Skeletal muscle tissue (tissue), 4 donors: ENCODE results near the gene PIK3C2G. TPM values are rescaled to one million over a fixed set of nuclear protein-coding genes. Genes with fewer than 3 reads are reported as not detected.

Experiments used
- H3K27ac ChIP-seq: one replicate; pipeline ENCODE4 v1.7.0; 2013; ENCODE audit warnings: mild to moderate bottlenecking, low read depth, low read length, inconsistent platforms
- H3K27me3 ChIP-seq, 3 donors: one replicate each; pipeline ENCODE4 v1.7.0; 2013; ENCODE audit warnings: low read length in 3 of 3; ENCODE audit not compliant: control insufficient read depth in 3 of 3, insufficient read depth in 3 of 3
- H3K36me3 ChIP-seq, 3 donors: one replicate each; pipeline ENCODE4 v1.7.0; 2013; ENCODE audit warnings: low read length in 3 of 3; ENCODE audit not compliant: control insufficient read depth in 3 of 3, insufficient read depth in 3 of 3
- H3K4me1 ChIP-seq, 3 donors: one replicate each; pipeline ENCODE4 v1.7.0; 2013; ENCODE audit warnings: low read length in 3 of 3, mild to moderate bottlenecking in 3 of 3; ENCODE audit not compliant: control insufficient read depth in 3 of 3, insufficient read depth in 3 of 3
- H3K4me3 ChIP-seq, 3 donors: one replicate each; pipeline ENCODE4 v1.7.0; 2013; ENCODE audit warnings: low read length in 3 of 3
- H3K9ac ChIP-seq, 3 donors: one replicate each; pipeline ENCODE4 v1.7.0; 2013; ENCODE audit warnings: low read length in 3 of 3, mild to moderate bottlenecking in 3 of 3, moderate library complexity in 2 of 3, low read depth in 1 of 3
- H3K9me3 ChIP-seq, 3 donors: one replicate each; pipeline ENCODE4 v1.7.0; 2013; ENCODE audit warnings: low read length in 3 of 3; ENCODE audit not compliant: control insufficient read depth in 3 of 3
- total RNA-seq: library from RNA; depleted of rRNA; stranded (reverse); fragments of >200 nt; gene quantifications from one replicate; pipeline ENCODE4 v1.2.3, GENCODE V29; 2014
- donor health status: Osteomylitis.

PIK3C2G gene
- total RNA-seq, 1 donor from 2014 or later: 0.52 TPM

DNA sequence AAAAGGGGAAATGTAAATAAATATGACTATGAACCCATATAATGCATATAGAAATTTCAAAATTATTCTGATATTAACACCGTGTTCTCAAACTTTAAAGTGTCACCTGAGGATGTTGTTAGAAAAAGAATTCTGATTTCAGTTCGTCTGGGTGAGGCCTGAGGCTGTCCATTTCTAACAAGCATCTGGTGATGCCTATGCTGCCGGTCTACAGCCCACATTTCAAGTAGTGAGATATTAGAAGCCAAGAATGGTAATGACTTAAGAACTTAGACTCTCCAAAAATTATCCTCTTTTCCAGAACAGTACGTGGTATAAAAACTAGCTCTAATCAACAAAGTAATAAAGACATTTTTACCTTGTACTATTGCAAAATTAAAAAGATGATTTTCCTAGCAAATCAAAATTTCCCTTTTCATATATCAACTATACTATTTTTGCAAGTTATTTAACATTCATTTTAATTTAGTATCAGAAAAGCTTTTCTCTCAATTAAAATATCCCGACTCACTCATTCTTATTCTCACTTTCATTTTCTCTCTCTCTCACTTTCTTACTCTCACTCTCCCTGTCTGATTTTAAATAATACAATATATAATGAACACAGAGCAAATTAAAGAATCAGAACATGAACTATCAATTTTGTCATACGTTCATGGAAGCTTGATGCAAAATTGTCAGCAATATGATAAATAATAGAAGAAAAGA, 35.0 kb downstream of the PIK3C2G start:
- no peaks in the 10 kb centered on the region for H3K36me3 ChIP-seq
- H3K27me3 ChIP-seq: no peaks in the 10 kb centered on the region
- H3K9ac ChIP-seq: peak overlapping the region in 2 of 3 donors; percentile 19 to 43
- peak overlapping the region in 1 of 3 donors; percentile 43 for H3K4me3 ChIP-seq
- H3K9me3 ChIP-seq: no peaks in the 10 kb centered on the region
- H3K4me1 ChIP-seq: no peaks in the 10 kb centered on the region
- no peak overlapping the region for H3K27ac ChIP-seq

- peak overlapping the region in 1 of 3 donors; percentile 43 for H3K4me3 ChIP-seq
Observed at GRCh38 chr12:18296909-18297280, 35.6 kb downstream of the PIK3C2G start.

DNA sequence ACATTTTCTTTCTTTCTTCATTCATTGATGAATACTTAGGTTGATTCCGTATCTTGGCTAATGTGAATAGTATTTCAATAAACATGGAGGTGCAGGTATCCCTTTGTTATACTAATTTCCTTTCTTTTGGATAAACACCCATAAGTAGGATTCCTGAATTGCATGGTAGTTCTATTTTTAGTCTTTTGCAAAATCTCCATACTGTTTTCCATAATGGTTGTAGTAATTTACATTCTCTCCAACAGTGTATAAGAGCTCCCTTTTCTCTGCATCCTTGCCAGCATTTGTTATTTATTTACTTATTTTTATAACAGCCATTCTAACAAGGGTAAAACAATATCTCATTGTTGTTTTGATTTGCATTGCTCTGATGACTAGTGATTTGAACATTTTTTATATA, 36.6 kb downstream of the PIK3C2G start:
- Histone ChIP-seq H3K4me1 (no peaks in the 10 kb centered on the region), H3K27ac (no peak overlapping the region)

More at GRCh38 chr12:18296909-18297280, 35.6 kb downstream of the PIK3C2G start:
- no peaks in the 10 kb centered on the region for H3K36me3 ChIP-seq
- peak overlapping the region in 2 of 3 donors; percentile 19 to 43 for H3K9ac ChIP-seq
- H3K27me3 ChIP-seq: no peaks in the 10 kb centered on the region
- no peaks in the 10 kb centered on the region for H3K9me3 ChIP-seq
- H3K27ac ChIP-seq: no peak overlapping the region
- no peaks in the 10 kb centered on the region for H3K4me1 ChIP-seq

DNA sequence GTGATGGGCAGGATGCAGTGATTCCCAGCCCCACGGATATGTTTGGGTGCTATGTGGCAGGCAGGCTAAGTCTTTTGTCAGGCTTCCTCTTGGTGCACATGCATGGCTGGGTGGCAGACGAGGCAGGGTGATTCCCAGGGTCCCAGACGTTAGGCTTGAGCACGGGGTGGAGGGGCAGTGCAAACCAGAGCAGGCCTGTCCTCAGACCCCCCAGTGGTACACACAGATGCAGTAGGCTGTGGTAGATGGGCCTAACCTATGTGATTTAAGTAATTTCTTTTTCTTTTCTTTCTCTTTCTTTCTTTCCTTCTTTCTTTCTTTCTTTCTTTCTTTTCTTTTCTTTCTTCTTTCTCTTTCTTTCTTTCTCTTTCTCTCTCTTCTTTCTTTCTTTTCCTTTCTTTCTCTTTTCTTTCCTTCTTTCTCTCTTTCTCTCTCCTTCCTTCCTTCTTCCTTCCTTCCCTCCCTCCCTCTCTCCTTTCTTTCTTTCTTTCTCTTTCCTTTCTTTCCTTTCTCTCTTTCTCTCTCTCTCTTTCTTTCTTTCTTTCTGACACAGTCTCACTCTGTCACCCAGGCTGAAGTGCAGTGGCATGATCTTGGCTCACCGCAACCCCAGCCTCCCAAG, 41.6 kb downstream of the PIK3C2G start:
- Histone ChIP-seq H3K27ac (no peak overlapping the region), H3K4me3 (no peak overlapping the region), H3K9ac (no peak overlapping the region), H3K27me3 (no peaks in the 10 kb centered on the region), H3K4me1 (no peaks in the 10 kb centered on the region), H3K36me3 (no peaks in the 10 kb centered on the region), H3K9me3 (peaks cover 0 to 5% (median 2%) of the 10 kb centered on the region in 3 donors)

More for the DNA sequence above, 36.6 kb downstream of the PIK3C2G start:
- Histone ChIP-seq H3K27me3 (no peaks in the 10 kb centered on the region), H3K9ac (no peak overlapping the region), H3K4me3 (no peak overlapping the region), H3K36me3 (no peaks in the 10 kb centered on the region), H3K9me3 (peaks cover 0 to 5% (median 2%) of the 10 kb centered on the region in 3 donors)

DNA sequence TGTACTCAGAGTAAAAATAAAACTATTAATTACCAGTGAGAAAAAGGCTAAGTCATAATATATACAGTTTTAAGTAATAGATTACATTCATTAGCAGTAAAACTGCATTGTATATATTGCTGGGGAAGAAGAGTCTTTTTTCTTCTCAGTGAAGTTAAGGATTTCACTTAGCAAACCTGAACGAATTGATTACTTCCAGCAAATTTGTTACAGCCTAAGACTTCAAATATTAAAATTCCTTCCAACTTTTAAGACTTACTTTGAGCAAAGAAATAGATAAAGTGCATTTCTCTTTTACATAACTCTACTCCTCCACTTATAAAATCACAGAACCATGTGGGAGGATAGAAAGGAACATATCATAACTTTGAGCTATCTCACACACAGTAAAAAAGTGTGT, 43.3 kb downstream of the PIK3C2G start:
- H3K27ac ChIP-seq: no peak overlapping the region

DNA sequence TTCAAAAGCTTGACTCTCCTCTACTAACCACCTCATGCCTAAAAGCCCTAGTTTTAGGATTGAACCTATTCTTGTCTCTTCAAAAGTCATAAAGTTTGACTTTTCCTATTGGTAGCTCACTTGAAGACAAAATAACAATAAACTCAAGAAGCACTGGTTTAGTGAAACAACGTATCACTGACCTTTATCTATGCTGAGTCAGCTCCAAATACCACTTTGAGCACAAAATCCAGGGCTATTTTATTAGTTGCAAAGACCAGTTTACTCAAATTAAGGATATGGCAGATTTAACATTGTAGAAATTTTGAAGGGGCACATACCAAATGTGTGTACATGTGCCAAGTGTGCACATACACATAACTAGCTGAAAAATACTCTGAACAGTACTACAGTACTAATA, 45.0 kb downstream of the PIK3C2G start:
- no peak overlapping the region for H3K27ac ChIP-seq
- H3K36me3 ChIP-seq: no peaks in the 10 kb centered on the region
- H3K27me3 ChIP-seq: no peaks in the 10 kb centered on the region
- H3K9me3 ChIP-seq: peaks cover 0 to 5% (median 2%) of the 10 kb centered on the region in 3 donors
- no peak overlapping the region for H3K9ac ChIP-seq
- H3K4me3 ChIP-seq: no peak overlapping the region
- no peaks in the 10 kb centered on the region for H3K4me1 ChIP-seq

More for the DNA sequence above, 43.3 kb downstream of the PIK3C2G start:
- Histone ChIP-seq H3K4me3 (no peak overlapping the region), H3K27me3 (no peaks in the 10 kb centered on the region), H3K9me3 (peaks cover 0 to 5% (median 2%) of the 10 kb centered on the region in 3 donors), H3K4me1 (no peaks in the 10 kb centered on the region), H3K36me3 (no peaks in the 10 kb centered on the region), H3K9ac (no peak overlapping the region)

- no peaks in the 10 kb centered on the region for H3K36me3 ChIP-seq
- H3K9me3 ChIP-seq: no peaks in the 10 kb centered on the region
- H3K4me3 ChIP-seq: no peak overlapping the region
- no peak overlapping the region for H3K9ac ChIP-seq
- no peaks in the 10 kb centered on the region for H3K4me1 ChIP-seq
- H3K27me3 ChIP-seq: no peaks in the 10 kb centered on the region
- no peak overlapping the region for H3K27ac ChIP-seq
Observed at GRCh38 chr12:18313306-18313705, 52.0 kb downstream of the PIK3C2G start.

DNA sequence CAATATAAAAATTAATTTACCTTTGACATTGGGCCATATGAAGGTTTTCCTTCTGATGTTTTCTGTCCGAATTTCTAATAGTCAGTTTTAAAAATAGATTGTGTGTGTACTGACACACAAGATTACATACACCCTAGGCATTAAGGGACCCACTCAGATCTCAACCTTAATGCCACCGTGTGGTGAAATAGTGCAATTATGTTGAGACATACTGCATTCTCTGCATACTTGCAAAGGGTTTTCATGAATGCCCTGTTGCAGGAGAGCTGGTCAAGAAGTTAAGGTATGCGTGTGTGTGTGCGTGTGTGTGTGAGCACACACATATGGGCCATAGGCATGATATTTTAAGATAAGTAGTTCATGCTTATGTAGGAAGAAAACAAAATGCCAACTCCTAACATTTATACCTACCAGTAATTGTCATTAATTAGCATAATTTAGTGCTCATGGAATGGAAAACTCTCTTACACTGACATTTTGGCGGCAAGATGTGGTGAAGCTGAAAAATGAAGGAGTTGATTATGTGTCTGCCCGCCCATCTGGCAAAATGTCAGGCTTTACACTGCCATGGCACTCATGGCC, 58.8 kb downstream of the PIK3C2G start:
- H3K9ac ChIP-seq: no peak overlapping the region
- H3K27me3 ChIP-seq: no peaks in the 10 kb centered on the region
- no peak overlapping the region for H3K4me3 ChIP-seq
- H3K4me1 ChIP-seq: no peaks in the 10 kb centered on the region
- H3K9me3 ChIP-seq: no peaks in the 10 kb centered on the region
- H3K36me3 ChIP-seq: no peaks in the 10 kb centered on the region
- no peak overlapping the region for H3K27ac ChIP-seq

DNA sequence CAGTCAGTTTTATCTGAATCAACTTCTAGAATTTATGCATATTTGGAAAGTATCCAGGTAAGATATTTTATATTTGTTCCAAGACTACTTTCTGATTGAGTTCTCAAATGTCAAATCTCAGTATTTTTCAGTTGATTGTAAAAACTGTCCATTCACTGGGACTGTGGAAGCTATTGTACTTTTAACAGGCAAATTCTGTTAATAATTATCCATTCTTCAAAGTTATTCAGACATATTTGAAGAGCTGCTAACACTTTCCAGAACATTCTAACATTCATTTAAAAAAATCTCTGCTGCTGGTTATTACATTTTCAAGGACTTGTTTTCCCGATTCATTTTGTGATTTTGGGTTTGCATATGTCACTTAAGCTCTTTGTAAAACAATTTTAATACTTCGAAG, 59.7 kb downstream of the PIK3C2G start:
- Histone ChIP-seq H3K27ac (no peak overlapping the region), H3K9me3 (no peaks in the 10 kb centered on the region), H3K9ac (no peak overlapping the region), H3K36me3 (no peaks in the 10 kb centered on the region), H3K27me3 (no peaks in the 10 kb centered on the region), H3K4me1 (no peaks in the 10 kb centered on the region), H3K4me3 (no peak overlapping the region)

GRCh38 chr12:18323159-18323558, 61.8 kb downstream of the PIK3C2G start:
- H3K4me3 ChIP-seq: no peak overlapping the region
- H3K27me3 ChIP-seq: no peaks in the 10 kb centered on the region
- no peaks in the 10 kb centered on the region for H3K4me1 ChIP-seq
- no peak overlapping the region for H3K9ac ChIP-seq
- H3K9me3 ChIP-seq: no peaks in the 10 kb centered on the region
- no peak overlapping the region for H3K27ac ChIP-seq
- no peaks in the 10 kb centered on the region for H3K36me3 ChIP-seq
